Muscle of back (tissue), 13 donors: ENCODE data around the gene KIF20B. TPM values are rescaled to one million over a fixed set of nuclear protein-coding genes. Genes with fewer than 3 reads are reported as not detected.

Source experiments
- DNase-seq, 3 donors: peaks; one replicate each; pipeline versions ENCODE4 v3.0.0 to v3.0.0-alpha.2; 2013
- long read RNA-seq, 9 donors: transcript quantifications; one replicate each; lab custom pipeline, GENCODE V29; 2026
- polyA plus RNA-seq, 10 donors: library from polyadenylated mRNA; unstranded; fragments of 120-200 nt; gene quantifications; one replicate each; pipeline ENCODE4 v1.2.1, GENCODE V29; 2013; ENCODE audit not compliant: insufficient read length in 10 of 10

KIF20B gene
- 10 to 100 TPM in 2 of 10 donors, 1 to 10 TPM in 8; 5.8 to 13.1 (median 8.3) TPM for polyA plus RNA-seq
- long read RNA-seq, donor 1, result 0 reads
- long read RNA-seq, donor 2, result 0 reads
- long read RNA-seq, donor 3, result 0 reads
- long read RNA-seq, donor 4, result 0 reads
- long read RNA-seq, donor 5, result 0 reads
- long read RNA-seq, donor 6, result 0 reads
- long read RNA-seq, donor 7, result 0 reads
- long read RNA-seq, donor 8, result 0 reads
- long read RNA-seq, donor 9, result 0 reads

DNA sequence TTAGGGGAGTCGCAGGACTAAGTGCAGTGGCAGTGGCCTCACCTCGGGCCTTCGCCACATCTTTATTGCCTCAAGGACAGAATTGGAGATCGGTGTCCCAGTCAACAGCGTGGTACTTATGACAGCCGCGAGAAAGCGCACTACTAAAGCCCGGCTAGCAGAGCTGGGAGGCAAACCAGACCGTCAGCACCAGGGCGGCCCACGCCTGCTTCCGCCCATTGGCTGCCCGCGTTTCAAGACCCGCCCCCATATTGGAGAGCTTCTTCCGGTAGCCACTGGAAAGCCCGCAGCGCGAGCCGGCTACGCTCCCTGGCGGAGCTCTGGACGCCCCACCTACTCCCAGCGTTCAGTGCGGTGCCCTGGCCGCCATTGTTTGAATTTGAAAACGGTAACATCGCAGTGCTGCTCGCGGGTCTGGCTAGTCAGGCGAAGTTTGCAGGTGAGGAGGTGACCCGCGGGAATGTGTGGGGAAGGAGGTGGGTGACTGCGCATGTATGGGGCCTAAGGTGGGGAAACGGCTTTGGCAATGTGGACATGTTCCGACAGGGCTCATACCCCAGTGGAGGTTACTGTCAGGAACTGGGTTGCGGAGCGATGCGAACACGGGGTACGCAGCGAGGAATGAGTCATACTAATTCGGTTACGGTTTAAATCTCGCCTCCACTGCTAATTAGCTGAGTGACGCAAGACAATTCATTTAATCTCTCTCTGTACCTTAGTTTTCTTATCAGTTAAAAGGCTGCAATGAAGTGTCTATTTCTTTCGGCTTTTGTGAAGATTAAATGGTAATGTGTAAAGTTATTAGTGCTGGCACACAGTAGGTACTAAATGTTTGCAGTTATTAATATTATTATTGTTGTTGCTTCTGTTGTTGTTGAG is at the start of gene KIF20B:
Gene KIF20B (plus strand): TSS at position 349 of the 879 bp plus-strand sequence. CDS start 3,705 bp downstream, outside the sequence.
- peak; percentile 96 to 99 (median 96) for DNase-seq

- DNase-seq, result no peak
Observed at GRCh38 chr10:89651916-89652573, 49.3 kb upstream of the KIF20B start.

- DNase-seq, result no peak
Observed at GRCh38 chr10:89652806-89653370, 48.5 kb upstream of the KIF20B start.

DNA sequence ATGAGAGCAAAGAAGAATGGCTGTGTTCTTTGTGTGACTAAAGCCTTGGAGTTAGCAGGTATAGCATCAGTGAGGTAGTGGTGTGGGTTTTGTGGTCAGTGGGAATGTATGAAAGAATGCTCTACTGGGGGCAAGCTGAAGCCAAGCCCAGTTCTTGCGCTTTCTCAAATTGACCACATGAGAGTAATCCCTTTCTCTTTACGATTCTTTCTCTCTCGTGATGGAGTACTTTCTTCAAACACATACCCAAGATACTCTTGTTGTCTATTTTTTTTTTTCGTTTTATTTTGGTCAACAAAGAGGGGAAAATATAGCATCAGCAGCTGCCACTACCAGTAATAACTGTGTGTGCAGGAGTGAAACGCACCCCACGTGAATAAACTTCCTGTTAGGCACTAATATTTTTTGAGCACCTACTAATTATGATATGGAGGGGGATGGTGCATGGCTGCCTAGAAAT is 48.0 kb upstream of the KIF20B start:
- peak in 1 of 3 donors; percentile 43 for DNase-seq

- no peak for DNase-seq
Observed at GRCh38 chr10:89655722-89656121, 45.7 kb upstream of the KIF20B start.

GRCh38 chr10:89657302-89657701 is 44.1 kb upstream of the KIF20B start:
- no peak for DNase-seq

- peak; percentile 48 to 86 (median 75) for DNase-seq
Observed at GRCh38 chr10:89659143-89660131, 42.0 kb upstream of the KIF20B start.

GRCh38 chr10:89662596-89662995 is 38.8 kb upstream of the KIF20B start:
- no peak for DNase-seq

- no peak for DNase-seq
Observed at GRCh38 chr10:89663144-89663543, 38.2 kb upstream of the KIF20B start.

- DNase-seq, result peak; percentile 38 to 57 (median 39)
Observed at GRCh38 chr10:89664203-89664602, 37.2 kb upstream of the KIF20B start.

DNA sequence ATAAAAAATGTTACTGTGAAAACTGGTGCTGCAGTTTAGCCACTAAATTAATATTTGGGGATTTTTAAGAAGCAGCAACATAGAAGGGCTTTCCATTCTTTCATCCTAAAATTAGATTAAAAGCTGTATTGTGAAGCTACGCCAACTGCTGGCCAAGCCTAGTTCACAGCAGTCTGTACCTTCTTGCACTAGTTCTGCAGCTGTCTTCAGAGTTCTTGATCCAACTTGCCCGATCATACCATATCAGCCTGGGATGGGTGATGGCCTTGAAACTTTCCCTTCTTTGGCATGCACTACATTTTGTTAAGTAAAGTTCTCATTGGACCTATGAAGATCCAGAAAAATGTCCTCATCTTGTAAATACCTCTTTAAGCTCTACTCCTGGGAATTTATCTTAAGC is 36.1 kb upstream of the KIF20B start:
- DNase-seq, result no peak

- no peak for DNase-seq
Observed at GRCh38 chr10:89666138-89666537, 35.3 kb upstream of the KIF20B start.

GRCh38 chr10:89668386-89669071 is 32.9 kb upstream of the KIF20B start:
- no peak for DNase-seq

GRCh38 chr10:89669985-89670384 is 31.4 kb upstream of the KIF20B start:
- no peak for DNase-seq

GRCh38 chr10:89670926-89671325 is 30.5 kb upstream of the KIF20B start:
- no peak for DNase-seq

GRCh38 chr10:89677341-89677740 is 24.0 kb upstream of the KIF20B start:
- no peak for DNase-seq

DNA sequence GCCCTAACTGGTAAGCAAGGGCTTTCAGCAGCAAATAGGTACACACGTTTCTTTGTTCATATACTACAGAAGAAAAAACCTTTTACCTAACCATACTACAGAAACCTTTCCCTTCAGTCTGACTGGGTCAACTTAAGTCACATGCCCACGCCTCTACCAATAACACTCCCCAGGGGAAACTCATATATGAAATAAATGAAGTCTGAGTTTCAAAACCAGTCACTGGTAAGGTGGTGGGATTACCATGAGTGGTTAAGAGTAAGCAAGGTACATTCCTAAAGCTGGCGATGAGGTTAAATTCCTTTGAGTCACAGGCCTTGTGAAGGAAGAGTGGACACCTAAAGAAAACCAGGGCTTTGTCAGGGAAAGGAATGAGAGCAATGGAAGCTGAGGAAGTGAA is 21.4 kb upstream of the KIF20B start:
- no peak for DNase-seq

DNA sequence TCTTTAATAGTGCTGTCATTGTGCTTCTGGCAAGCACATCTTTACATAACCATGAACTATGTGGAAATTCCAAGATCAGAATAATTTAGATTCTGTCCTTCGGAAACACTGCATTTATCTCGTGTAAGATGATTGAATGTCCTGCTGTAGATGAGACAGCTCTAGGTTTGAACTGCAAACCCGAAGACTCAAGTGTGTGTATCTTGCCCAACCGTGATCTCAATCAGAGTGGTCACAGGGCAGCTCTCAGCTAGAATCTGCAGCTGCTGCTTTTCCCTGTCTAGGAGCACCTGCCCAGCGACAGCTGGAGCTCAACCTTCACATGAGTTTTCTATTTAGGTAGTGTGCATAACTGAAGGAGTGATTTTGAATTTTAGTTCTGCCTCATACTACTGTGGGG is 17.5 kb upstream of the KIF20B start:
- peak in 2 of 3 donors; percentile 30 to 66 for DNase-seq

DNA sequence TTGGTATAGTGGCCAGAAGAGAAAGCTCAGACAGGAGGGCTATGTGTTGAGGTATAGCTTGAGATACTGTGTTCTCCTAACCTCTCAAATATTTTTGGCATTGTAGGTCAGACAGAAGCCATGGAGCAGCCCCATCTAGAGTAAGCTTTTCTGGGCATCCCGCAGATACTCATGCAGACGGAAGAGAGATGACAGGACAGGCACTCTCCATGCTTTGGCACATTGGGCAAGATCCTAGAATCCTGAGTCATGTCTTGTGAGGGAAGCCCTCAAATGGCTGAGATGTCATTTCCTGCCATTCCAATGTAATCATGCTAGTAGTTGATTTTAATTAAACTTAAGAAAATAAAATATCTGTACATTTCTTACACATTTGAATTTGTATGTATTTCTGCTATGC is 16.8 kb upstream of the KIF20B start:
- no peak for DNase-seq

DNA sequence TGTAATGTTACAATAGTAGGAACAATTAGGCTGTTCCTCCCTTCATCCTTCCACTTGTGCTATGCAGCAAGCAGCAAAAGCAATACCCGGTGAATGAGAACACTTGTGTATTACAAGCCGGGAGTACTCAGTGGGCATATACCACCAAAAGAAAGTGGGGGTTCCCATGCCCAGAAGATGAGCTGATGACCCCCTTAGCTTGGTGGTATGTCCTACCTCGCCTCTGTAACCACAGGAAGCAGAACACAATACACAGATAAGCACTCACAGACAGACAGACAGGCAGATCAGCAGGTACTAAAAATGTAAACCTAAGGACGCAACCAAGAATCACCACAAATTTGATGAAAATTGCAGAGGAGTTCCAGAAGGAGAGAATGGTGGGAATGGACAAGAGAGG is 15.5 kb upstream of the KIF20B start:
- no peak for DNase-seq
